Suppressor macrophage treated with lipopolysaccharide for 4 hours (primary cell): Measurements from ENCODE around the gene ELMO3.
A peak's percentile ranks its signal among the peaks of the same experiment; 100 is the strongest.

Experiments used
- DNase-seq: peaks from one replicate; pipeline ENCODE4 v3.0.0-alpha.2; 2020

Gene ELMO3

GRCh38 chr16:67199808-67200198 is 872 bp downstream of the ELMO3 start:
- DNase-seq: no peak

GRCh38 chr16:67200491-67200890 is 1.6 kb downstream of the ELMO3 start:
- no peak for DNase-seq

GRCh38 chr16:67201411-67202345 is 2.7 kb downstream of the ELMO3 start:
- no peak for DNase-seq

- no peak for DNase-seq
Measured at GRCh38 chr16:67202426-67202825, 3.5 kb downstream of the ELMO3 start.

GRCh38 chr16:67202956-67203493 is 4.1 kb downstream of the ELMO3 start:
- no peak for DNase-seq

- DNase-seq: no peak
Measured at GRCh38 chr16:67204076-67204475, 5.1 kb downstream of the ELMO3 start.

GRCh38 chr16:67206129-67206837 is 7.4 kb downstream of the ELMO3 start:
- no peak for DNase-seq

- no peak for DNase-seq
Measured at GRCh38 chr16:67206838-67207248, 7.9 kb downstream of the ELMO3 start.

GRCh38 chr16:67207249-67208091 is 8.5 kb downstream of the ELMO3 start:
- DNase-seq: no peak

- no peak for DNase-seq
Measured at GRCh38 chr16:67208154-67208896, 9.4 kb downstream of the ELMO3 start.

GRCh38 chr16:67209565-67209964 is 10.6 kb downstream of the ELMO3 start:
- no peak for DNase-seq

GRCh38 chr16:67210069-67210937 is 11.4 kb downstream of the ELMO3 start:
- DNase-seq: no peak

GRCh38 chr16:67211674-67212073 is 12.7 kb downstream of the ELMO3 start:
- DNase-seq: no peak

- DNase-seq: no peak
Measured at GRCh38 chr16:67212766-67213165, 13.8 kb downstream of the ELMO3 start.

- no peak for DNase-seq
Measured at GRCh38 chr16:67213197-67214019, 14.5 kb downstream of the ELMO3 start.

- DNase-seq: peak; percentile 37
Measured at GRCh38 chr16:67215706-67216105, 16.8 kb downstream of the ELMO3 start.

GRCh38 chr16:67216612-67217490 is 17.9 kb downstream of the ELMO3 start:
- peak; percentile 70 for DNase-seq

GRCh38 chr16:67223992-67224391 is 25.1 kb downstream of the ELMO3 start:
- no peak for DNase-seq

GRCh38 chr16:67226295-67226803 is 27.4 kb downstream of the ELMO3 start:
- no peak for DNase-seq
